ENCODE results near the gene ZNF687.

Gene ZNF687

GRCh38 chr1:151325231-151325630 lies 43.1 kb downstream of the ZNF687 start:
- no peak for TF ChIP-seq CTCF (IDR thresholded peaks at IDR 0.05; ENCODE audit: poor library complexity, severe bottlenecking)

GRCh38 chr1:151325646-151326429 lies 43.7 kb downstream of the ZNF687 start:
- H3K27ac ChIP-seq (ENCODE audit: poor library complexity, severe bottlenecking) = peak overlapping the region; percentile 58
- DNase-seq (ENCODE audit: low spot score) (no peak), ATAC-seq (ENCODE audit: low read depth) (no peak)
- no peaks in the 10 kb centered on the region for H3K9me3 ChIP-seq (ENCODE audit: severe bottlenecking)
- peaks cover 37% of the 10 kb centered on the region for H3K36me3 ChIP-seq (ENCODE audit: low read depth)
- H3K4me1 ChIP-seq (ENCODE audit: insufficient read depth, poor library complexity, severe bottlenecking) = peaks cover 10% of the 10 kb centered on the region
- H3K27me3 ChIP-seq (ENCODE audit: insufficient read depth, poor library complexity, severe bottlenecking) = no peaks in the 10 kb centered on the region
- no peak overlapping the region for H3K4me3 ChIP-seq (ENCODE audit: severe bottlenecking)
- TF ChIP-seq CTCF (IDR thresholded peaks at IDR 0.05; ENCODE audit: poor library complexity, severe bottlenecking) = no peak

More at GRCh38 chr1:151325231-151325630, 43.1 kb downstream of the ZNF687 start:
- no peak for ATAC-seq (ENCODE audit: low read depth)
- DNase-seq (ENCODE audit: low spot score) = no peak
- Histone ChIP-seq H3K36me3 (ENCODE audit: low read depth) (peaks cover 43% of the 10 kb centered on the region), H3K9me3 (ENCODE audit: severe bottlenecking) (no peaks in the 10 kb centered on the region), H3K4me1 (ENCODE audit: insufficient read depth, poor library complexity, severe bottlenecking) (peaks cover 10% of the 10 kb centered on the region), H3K27me3 (ENCODE audit: insufficient read depth, poor library complexity, severe bottlenecking) (no peaks in the 10 kb centered on the region), H3K27ac (ENCODE audit: poor library complexity, severe bottlenecking) (peak overlapping the region; percentile 58), H3K4me3 (ENCODE audit: severe bottlenecking) (no peak overlapping the region)

- Histone ChIP-seq H3K4me3 (ENCODE audit: severe bottlenecking) (peak overlapping the region; percentile 75), H3K9me3 (ENCODE audit: severe bottlenecking) (no peaks in the 10 kb centered on the region), H3K36me3 (ENCODE audit: low read depth) (peaks cover 31% of the 10 kb centered on the region), H3K27ac (ENCODE audit: poor library complexity, severe bottlenecking) (peak overlapping the region; percentile 58), H3K4me1 (ENCODE audit: insufficient read depth, poor library complexity, severe bottlenecking) (peaks cover 10% of the 10 kb centered on the region), H3K27me3 (ENCODE audit: insufficient read depth, poor library complexity, severe bottlenecking) (no peaks in the 10 kb centered on the region)
- TF ChIP-seq CTCF (IDR thresholded peaks at IDR 0.05; ENCODE audit: poor library complexity, severe bottlenecking) = no peak
- DNase-seq (ENCODE audit: low spot score) (no peak), ATAC-seq (ENCODE audit: low read depth) (peak; percentile 20; the same call in 1 of the 3 replicates)
Observed at GRCh38 chr1:151326619-151327222, 44.6 kb downstream of the ZNF687 start.

- DNase-seq (ENCODE audit: low spot score) (peak; percentile 90), ATAC-seq (ENCODE audit: low read depth) (peak; percentile 94)
- peaks cover 10% of the 10 kb centered on the region for H3K4me1 ChIP-seq (ENCODE audit: insufficient read depth, poor library complexity, severe bottlenecking)
- peak within 1 kb of the TSS; percentile 58 for H3K27ac ChIP-seq (ENCODE audit: poor library complexity, severe bottlenecking)
- H3K27me3 ChIP-seq (ENCODE audit: insufficient read depth, poor library complexity, severe bottlenecking) = no peaks in the 10 kb centered on the region
- TF ChIP-seq CTCF (IDR thresholded peaks at IDR 0.05; ENCODE audit: poor library complexity, severe bottlenecking) = no peak
- H3K9me3 ChIP-seq (ENCODE audit: severe bottlenecking) = no peaks in the 10 kb centered on the region
- peaks cover 26% of the 10 kb centered on the region for H3K36me3 ChIP-seq (ENCODE audit: low read depth)
- peak within 1 kb of the TSS; percentile 75 for H3K4me3 ChIP-seq (ENCODE audit: severe bottlenecking)
Observed at GRCh38 chr1:151327223-151327902, 45.3 kb downstream of the ZNF687 start, which contains the start of gene PI4KB. Gene PI4KB (minus strand): TSS chr1:151327416. CDS start chr1:151316481, 10,935 bp downstream.

All from RWPE2 (cell line).